ENCODE measurements around the gene GRIK1.

Gene GRIK1

DNA sequence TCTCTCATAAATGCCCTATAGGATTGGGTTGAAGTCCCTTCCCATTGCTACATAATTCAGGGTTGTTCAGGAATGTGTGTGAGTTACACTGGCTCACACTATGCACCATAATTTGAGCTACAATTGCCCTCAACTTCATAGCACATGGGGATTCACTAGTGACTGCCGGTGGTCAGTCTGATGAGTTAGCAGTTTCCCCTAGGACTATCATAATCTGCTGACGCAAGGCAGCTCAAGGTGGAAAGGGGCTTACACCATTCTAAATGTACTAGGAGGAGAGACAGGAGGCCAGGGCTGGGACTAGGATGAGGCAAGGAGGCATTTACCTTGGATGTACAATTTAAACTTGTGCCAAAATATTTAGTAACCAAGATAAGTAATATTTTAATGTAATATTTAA lies 224.7 kb downstream of the GRIK1 start (continued):
- TF ChIP-seq, protein P1, sequence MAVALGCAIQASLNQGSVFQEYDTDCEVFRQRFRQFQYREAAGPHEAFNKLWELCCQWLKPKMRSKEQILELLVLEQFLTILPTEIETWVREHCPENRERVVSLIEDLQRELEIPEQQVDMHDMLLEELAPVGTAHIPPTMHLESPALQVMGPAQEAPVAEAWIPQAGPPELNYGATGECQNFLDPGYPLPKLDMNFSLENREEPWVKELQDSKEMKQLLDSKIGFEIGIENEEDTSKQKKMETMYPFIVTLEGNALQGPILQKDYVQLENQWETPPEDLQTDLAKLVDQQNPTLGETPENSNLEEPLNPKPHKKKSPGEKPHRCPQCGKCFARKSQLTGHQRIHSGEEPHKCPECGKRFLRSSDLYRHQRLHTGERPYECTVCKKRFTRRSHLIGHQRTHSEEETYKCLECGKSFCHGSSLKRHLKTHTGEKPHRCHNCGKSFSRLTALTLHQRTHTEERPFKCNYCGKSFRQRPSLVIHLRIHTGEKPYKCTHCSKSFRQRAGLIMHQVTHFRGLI (tag by site-specific recombination; IDR thresholded peaks at IDR 0.05) = no peak
- TF ChIP-seq ZNF48 (tag by site-specific recombination; IDR thresholded peaks at IDR 0.05) = no peak
- TF ChIP-seq, protein P2, sequence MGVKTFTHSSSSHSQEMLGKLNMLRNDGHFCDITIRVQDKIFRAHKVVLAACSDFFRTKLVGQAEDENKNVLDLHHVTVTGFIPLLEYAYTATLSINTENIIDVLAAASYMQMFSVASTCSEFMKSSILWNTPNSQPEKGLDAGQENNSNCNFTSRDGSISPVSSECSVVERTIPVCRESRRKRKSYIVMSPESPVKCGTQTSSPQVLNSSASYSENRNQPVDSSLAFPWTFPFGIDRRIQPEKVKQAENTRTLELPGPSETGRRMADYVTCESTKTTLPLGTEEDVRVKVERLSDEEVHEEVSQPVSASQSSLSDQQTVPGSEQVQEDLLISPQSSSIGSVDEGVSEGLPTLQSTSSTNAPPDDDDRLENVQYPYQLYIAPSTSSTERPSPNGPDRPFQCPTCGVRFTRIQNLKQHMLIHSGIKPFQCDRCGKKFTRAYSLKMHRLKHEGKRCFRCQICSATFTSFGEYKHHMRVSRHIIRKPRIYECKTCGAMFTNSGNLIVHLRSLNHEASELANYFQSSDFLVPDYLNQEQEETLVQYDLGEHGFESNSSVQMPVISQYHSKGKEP (tag by site-specific recombination; IDR thresholded peaks at IDR 0.05) = no peak
- TF ChIP-seq ZNF473 (tag by site-specific recombination; IDR thresholded peaks at IDR 0.05) = no peak

DNA sequence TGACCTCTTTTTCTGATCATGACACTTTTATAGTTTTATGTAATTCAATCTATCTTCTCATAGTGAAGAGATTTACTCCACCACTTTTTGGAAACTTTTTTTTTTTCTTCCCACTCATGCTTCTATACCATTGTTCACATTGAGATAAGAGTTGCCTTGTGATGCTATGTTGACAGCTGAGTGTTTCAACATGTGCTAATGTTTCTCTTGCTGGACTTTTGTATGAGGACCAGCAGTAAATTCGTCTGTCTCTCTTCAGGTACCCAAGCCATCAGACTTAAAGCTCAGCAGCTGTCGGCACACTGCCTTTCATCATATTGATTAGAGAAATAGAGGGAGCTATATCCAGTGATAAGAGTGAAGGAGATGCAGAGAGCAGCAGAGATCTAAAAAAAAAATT lies 227.0 kb downstream of the GRIK1 start:
- CTCF ChIA-PET = interaction anchor here (0.7 kb wide), 1 partner anchor 140 kb away, joined by 4 read pairs; no protein-coding TSS in a partner anchor
- POLR2A ChIA-PET = no interaction called here
- no peak overlapping the region for H3K4me3 ChIP-seq (ENCODE audit: low read depth, low read length)
- H3K36me3 ChIP-seq (ENCODE audit: control insufficient read depth in 2 of 2, insufficient read depth in 1 of 2, low read length in 2 of 2) = no peaks in the 10 kb centered on the region
- H3K4me1 ChIP-seq (ENCODE audit: control insufficient read depth, insufficient read depth, low read length) = no peaks in the 10 kb centered on the region
- H3K9me3 ChIP-seq (ENCODE audit: control insufficient read depth, insufficient read depth, low read depth, low read length) = no peaks in the 10 kb centered on the region
- TF ChIP-seq ZNF585B (tag by site-specific recombination; IDR thresholded peaks at IDR 0.05) = no peak
- TF ChIP-seq ZNF670 (tag by site-specific recombination; IDR thresholded peaks at IDR 0.05; ENCODE audit: low read depth) = no peak
- no peak for TF ChIP-seq KLF10 (tag by site-specific recombination; IDR thresholded peaks at IDR 0.05)
- TF ChIP-seq ZNF654 (tag by site-specific recombination; IDR thresholded peaks at IDR 0.05; ENCODE audit: low read depth) = no peak
- no peak for TF ChIP-seq ZNF354C (tag by site-specific recombination; IDR thresholded peaks at IDR 0.05; ENCODE audit: borderline replicate concordance, low read depth)
- no peak for TF ChIP-seq ZNF19 (tag by site-specific recombination; IDR thresholded peaks at IDR 0.05; ENCODE audit: low read depth)
- no peak for TF ChIP-seq ZNF341 (tag by site-specific recombination; IDR thresholded peaks at IDR 0.05; ENCODE audit: low read depth)
- TF ChIP-seq ZNF624 (tag by site-specific recombination; IDR thresholded peaks at IDR 0.05) = no peak
- H3K27ac ChIP-seq (ENCODE audit: extremely low read depth, low read depth, low read length) = no peak overlapping the region

DNA sequence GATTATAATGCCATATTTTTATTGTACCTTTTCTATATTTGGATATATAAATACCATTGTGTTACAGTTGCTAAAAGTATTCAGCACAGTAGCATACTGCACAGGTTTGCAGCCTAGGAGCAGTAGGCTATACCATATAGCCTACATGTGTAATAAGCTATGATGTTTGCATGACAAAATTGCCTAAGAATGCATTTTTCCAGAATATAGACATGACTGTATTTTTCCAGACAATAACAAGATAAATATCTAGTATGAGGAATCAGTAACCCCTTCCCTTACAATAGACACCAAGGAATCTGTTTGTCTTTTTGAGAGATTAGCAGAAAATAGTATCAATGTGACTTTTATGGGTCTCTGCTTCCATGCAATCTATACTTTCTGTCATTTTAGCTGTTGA lies 228.6 kb downstream of the GRIK1 start:
- Histone ChIP-seq H3K4me1 (ENCODE audit: control insufficient read depth, insufficient read depth, low read length) (no peaks in the 10 kb centered on the region), H3K27ac (ENCODE audit: extremely low read depth, low read depth, low read length) (no peak overlapping the region), H3K4me3 (ENCODE audit: low read depth, low read length) (no peak overlapping the region), H3K9me3 (ENCODE audit: control insufficient read depth, insufficient read depth, low read depth, low read length) (no peaks in the 10 kb centered on the region), H3K36me3 (ENCODE audit: control insufficient read depth in 2 of 2, insufficient read depth in 1 of 2, low read length in 2 of 2) (no peaks in the 10 kb centered on the region)
- POLR2A ChIA-PET = no interaction called here
- TF ChIP-seq ZNF433 (tag by site-specific recombination; IDR thresholded peaks at IDR 0.05; ENCODE audit: low read depth) (no peak), ZSCAN16 (tag by site-specific recombination; IDR thresholded peaks at IDR 0.05) (no peak), ZBTB20 (tag by site-specific recombination; IDR thresholded peaks at IDR 0.05) (no peak), ZNF16 (tag by site-specific recombination; IDR thresholded peaks at IDR 0.05; ENCODE audit: low read depth) (no peak)
- TF ChIP-seq, protein P2 (tag by site-specific recombination; IDR thresholded peaks at IDR 0.05) = no peak
- CTCF ChIA-PET = no interaction called here

DNA sequence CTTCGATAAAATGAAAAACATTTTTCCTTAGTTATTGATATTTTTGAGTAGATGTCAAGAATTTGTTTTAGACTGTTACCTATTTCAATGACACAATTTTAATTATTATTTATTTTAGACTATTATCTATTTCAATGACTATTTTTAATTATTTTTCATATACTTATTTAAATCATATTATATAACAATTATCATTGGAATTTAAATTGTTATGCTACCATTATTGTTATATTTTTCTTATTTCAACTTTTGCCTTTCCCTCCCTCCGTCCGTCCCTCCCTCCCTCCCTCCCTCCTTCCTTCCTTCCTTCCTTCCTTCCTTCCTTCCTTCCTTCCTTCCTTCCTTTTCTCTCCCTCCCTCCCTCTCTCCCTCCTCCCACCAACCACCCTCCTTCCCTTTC lies 229.3 kb downstream of the GRIK1 start:
- H3K27ac ChIP-seq (ENCODE audit: extremely low read depth, low read depth, low read length) = no peak overlapping the region
- CTCF ChIA-PET = interaction anchor here (0.6 kb wide), 2 partner anchors 271 to 332 kb away, joined by 3 read pairs; no protein-coding TSS in a partner anchor
- POLR2A ChIA-PET = no interaction called here
- H3K4me1 ChIP-seq (ENCODE audit: control insufficient read depth, insufficient read depth, low read length) = no peaks in the 10 kb centered on the region
- H3K9me3 ChIP-seq (ENCODE audit: control insufficient read depth, insufficient read depth, low read depth, low read length) = no peaks in the 10 kb centered on the region
- H3K36me3 ChIP-seq (ENCODE audit: control insufficient read depth in 2 of 2, insufficient read depth in 1 of 2, low read length in 2 of 2) = no peaks in the 10 kb centered on the region
- TF ChIP-seq HOXA7 (CRISPR knock-in tag; IDR thresholded peaks at IDR 0.05; ENCODE audit: borderline replicate concordance) (no peak), ZNF37A (tag by site-specific recombination; IDR thresholded peaks at IDR 0.05) (no peak), WT1 (tag by site-specific recombination; IDR thresholded peaks at IDR 0.05) (no peak), ZNF558 (tag by site-specific recombination; IDR thresholded peaks at IDR 0.05) (no peak)
- TF ChIP-seq, protein P2 (tag by site-specific recombination; IDR thresholded peaks at IDR 0.05) = no peak
- H3K4me3 ChIP-seq (ENCODE audit: low read depth, low read length) = no peak overlapping the region
